HFFc6 (cell line): ENCODE data around the gene MTARC1. TPM values are rescaled to one million over a fixed set of nuclear protein-coding genes. Genes with fewer than 3 reads are reported as not detected.

Source experiments
- DNase-seq: peaks from one replicate; pipeline ENCODE4 v3.0.0-alpha.2; 2018
- H3K27ac Mint-ChIP-seq: 2 replicates; pipeline ENCODE4 v1.8.0; 2020; ENCODE audit warnings: mild to moderate bottlenecking, mixed read lengths
- H3K27me3 Mint-ChIP-seq: 2 replicates; pipeline ENCODE4 v1.8.0; 2021; ENCODE audit warnings: mild to moderate bottlenecking, moderate library complexity, mixed read lengths; ENCODE audit not compliant: insufficient read depth
- H3K36me3 Mint-ChIP-seq: 2 replicates; pipeline ENCODE4 v1.8.0; 2021; ENCODE audit warnings: low read depth, mixed read lengths
- H3K4me1 Mint-ChIP-seq: 2 replicates; pipeline ENCODE4 v1.8.0; 2020; ENCODE audit warnings: low read depth, mixed read lengths
- H3K4me3 Mint-ChIP-seq: 2 replicates; pipeline ENCODE4 v1.8.0; 2020; ENCODE audit warnings: mild to moderate bottlenecking, moderate library complexity, mixed read lengths
- H3K9me3 Mint-ChIP-seq: 2 replicates; pipeline ENCODE4 v1.8.0; 2020; ENCODE audit warnings: mild to moderate bottlenecking, mixed read lengths
- total RNA-seq, 6 experiments: library from RNA; stranded (reverse); fragmentation: NEBNext Ultra II Directional; extraction: Animal tissue kit (Norgen Biotek cat#: 25700); gene quantifications; 2 replicates in 1 of 6; 3 replicates in 5 of 6; pipeline ENCODE4 v1.2.3, GENCODE V29; 2021
- TF ChIP-seq, protein P1 (sequence below): fragments of 200-600 bp; sonication (generic); IDR thresholded peaks from 2 replicates; pipeline ENCODE4 v1.5.0; 2021; ENCODE audit warnings: antibody characterized with exemption, mild to moderate bottlenecking

Gene MTARC1
- total RNA-seq, 6 experiments from 2014 or later = 1.1 to 1.9 (median 1.7) TPM

- no peaks in the 10 kb centered on the region for H3K4me1 Mint-ChIP-seq
- no peaks in the 10 kb centered on the region for H3K9me3 Mint-ChIP-seq
- TF ChIP-seq, protein P1, sequence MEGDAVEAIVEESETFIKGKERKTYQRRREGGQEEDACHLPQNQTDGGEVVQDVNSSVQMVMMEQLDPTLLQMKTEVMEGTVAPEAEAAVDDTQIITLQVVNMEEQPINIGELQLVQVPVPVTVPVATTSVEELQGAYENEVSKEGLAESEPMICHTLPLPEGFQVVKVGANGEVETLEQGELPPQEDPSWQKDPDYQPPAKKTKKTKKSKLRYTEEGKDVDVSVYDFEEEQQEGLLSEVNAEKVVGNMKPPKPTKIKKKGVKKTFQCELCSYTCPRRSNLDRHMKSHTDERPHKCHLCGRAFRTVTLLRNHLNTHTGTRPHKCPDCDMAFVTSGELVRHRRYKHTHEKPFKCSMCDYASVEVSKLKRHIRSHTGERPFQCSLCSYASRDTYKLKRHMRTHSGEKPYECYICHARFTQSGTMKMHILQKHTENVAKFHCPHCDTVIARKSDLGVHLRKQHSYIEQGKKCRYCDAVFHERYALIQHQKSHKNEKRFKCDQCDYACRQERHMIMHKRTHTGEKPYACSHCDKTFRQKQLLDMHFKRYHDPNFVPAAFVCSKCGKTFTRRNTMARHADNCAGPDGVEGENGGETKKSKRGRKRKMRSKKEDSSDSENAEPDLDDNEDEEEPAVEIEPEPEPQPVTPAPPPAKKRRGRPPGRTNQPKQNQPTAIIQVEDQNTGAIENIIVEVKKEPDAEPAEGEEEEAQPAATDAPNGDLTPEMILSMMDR = no peak
- H3K4me3 Mint-ChIP-seq = no peak overlapping the region
- H3K27ac Mint-ChIP-seq = no peak overlapping the region
- peaks cover 5% of the 10 kb centered on the region for H3K27me3 Mint-ChIP-seq
- no peak for DNase-seq
- H3K36me3 Mint-ChIP-seq = no peaks in the 10 kb centered on the region
These were observed 17.5 kb downstream of the MTARC1 start for GRCh38 chr1:220804202-220804586.

DNA sequence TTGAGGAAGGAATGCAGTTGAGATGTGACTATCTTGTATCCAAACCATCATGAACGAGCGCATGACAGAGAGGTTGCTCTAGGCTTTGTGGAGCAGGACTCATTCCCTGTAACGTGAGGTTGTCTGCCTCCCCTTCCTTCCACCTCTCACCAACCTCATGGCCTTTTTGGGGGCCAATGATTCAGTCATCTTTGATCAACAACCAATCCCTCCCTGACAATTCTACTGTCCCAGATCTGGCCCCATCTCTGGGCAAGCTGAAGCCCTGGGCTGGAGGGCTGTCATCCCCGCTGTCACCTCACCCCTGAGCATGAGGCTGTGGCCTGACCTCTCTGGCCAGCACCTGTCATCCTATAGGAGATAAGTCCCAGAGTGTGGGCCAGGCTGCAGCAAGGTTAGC lies 19.7 kb downstream of the MTARC1 start:
- Mint-ChIP-seq H3K4me3 (no peak overlapping the region), H3K27me3 (peaks cover 3% of the 10 kb centered on the region)

GRCh38 chr1:220807726-220808125 lies 21.0 kb downstream of the MTARC1 start:
- Mint-ChIP-seq H3K36me3 (no peaks in the 10 kb centered on the region; the same call in 1 of the 2 replicates), H3K4me1 (peaks cover 10% of the 10 kb centered on the region), H3K9me3 (no peaks in the 10 kb centered on the region), H3K27ac (no peak overlapping the region), H3K4me3 (no peak overlapping the region), H3K27me3 (peaks cover 3% of the 10 kb centered on the region)
- TF ChIP-seq, protein P1 = no peak
- DNase-seq = no peak

More for the DNA sequence above, 19.7 kb downstream of the MTARC1 start:
- no peaks in the 10 kb centered on the region for H3K36me3 Mint-ChIP-seq
- peaks cover 10% of the 10 kb centered on the region for H3K4me1 Mint-ChIP-seq
- DNase-seq = no peak
- H3K27ac Mint-ChIP-seq = no peak overlapping the region
- TF ChIP-seq, protein P1 = no peak
- H3K9me3 Mint-ChIP-seq = no peaks in the 10 kb centered on the region

DNA sequence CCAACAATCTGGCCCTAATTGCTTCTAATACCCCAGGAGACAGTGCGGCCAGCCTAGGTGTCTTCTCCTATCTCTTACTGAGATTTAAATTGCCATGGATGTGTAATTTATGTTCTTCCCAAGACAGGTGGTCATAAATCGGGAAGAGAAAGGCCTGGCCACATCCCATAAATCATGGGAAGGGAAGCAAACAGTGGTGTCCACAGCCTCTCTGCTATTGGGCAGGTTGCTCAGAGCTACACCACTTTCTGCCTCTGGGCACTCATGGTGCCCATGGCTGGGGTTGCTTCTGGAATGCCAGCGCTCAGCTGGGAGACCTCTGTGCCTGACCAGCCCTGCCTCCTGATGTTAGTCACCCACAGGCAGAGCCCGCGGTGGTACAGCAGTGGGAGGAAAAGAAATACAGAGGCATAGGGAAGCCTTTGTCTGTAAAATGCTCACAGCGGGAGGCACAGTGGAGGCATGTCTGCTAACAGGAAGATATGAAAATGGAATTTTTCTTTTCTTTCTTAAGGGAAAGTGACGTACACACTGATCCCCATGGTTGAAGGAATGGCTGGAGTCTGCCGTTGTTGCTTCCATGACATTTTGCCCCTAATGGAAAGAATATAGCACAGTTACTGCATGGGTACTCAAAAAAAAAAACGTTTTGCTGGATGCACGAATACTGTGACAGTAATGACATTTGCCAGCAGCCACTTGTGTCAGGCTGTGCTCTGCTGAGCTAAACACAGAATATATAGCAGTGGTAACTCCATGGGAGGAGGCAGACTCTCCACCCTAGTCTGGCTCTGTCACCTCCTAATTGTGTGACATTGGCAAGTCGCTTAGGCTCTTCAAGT lies 21.9 kb downstream of the MTARC1 start:
- Mint-ChIP-seq H3K4me3 (no peak overlapping the region), H3K9me3 (no peaks in the 10 kb centered on the region), H3K27me3 (peaks cover 3% of the 10 kb centered on the region; the same call in 1 of the 2 replicates), H3K4me1 (peaks cover 10% of the 10 kb centered on the region), H3K27ac (no peak overlapping the region), H3K36me3 (no peaks in the 10 kb centered on the region; the same call in 1 of the 2 replicates)
- TF ChIP-seq, protein P1 = no peak
- DNase-seq = no peak

- Mint-ChIP-seq H3K4me1 (peaks cover 10% of the 10 kb centered on the region), H3K27ac (no peak overlapping the region), H3K9me3 (no peaks in the 10 kb centered on the region), H3K27me3 (peaks cover 3% of the 10 kb centered on the region; the same call in 1 of the 2 replicates), H3K36me3 (no peaks in the 10 kb centered on the region; the same call in 1 of the 2 replicates), H3K4me3 (no peak overlapping the region)
- TF ChIP-seq, protein P1 = no peak
- DNase-seq = no peak
These were observed 22.5 kb downstream of the MTARC1 start for GRCh38 chr1:220809187-220809550.
